ENCODE data around the gene TYMP.

DNA sequence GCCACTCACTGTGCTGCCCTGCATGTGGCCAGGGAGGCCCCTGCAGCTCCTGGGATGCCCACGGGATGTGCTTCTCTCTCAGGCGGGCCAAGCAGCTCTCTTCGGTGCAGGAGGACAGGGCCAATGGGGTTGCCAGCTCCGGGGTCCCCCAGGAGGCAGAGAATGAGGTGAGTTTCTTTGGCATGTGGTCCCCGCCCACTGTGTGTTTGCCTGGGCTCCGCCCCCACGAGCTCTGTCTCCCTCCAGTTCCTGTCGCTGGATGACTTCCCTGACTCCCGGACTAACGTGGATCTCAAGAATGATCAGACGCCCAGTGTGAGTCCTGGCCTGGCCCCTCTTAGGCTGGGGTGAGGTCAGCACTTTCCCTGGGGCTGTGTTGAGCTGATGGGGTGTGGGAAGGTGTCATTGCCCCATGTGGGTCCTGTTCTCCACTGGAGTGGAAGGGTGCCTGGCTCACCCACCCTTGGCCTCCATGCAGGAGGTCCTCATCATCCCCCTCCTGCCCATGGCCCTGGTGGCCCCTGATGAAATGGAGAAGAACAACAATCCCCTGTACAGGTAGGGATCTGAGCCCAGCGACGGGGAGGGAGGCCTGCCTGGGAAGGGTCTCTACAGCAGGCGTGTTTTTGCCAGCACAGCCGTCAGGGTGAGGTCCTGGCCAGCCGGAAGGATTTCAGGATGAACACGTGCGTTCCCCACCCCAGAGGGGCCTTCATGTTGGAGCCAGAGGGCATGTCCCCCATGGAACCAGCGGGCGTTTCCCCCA lies 12.1 kb downstream of the TYMP start:
- no peak for TF ChIP-seq POLR2AphosphoS5 (IDR thresholded peaks at IDR 0.05)
- TF ChIP-seq CTCF (IDR thresholded peaks at IDR 0.05), result no peak
